MM.1S (cell line): ENCODE data around the gene STON2.

Source experiments
- DNase-seq: peaks from one replicate; pipeline ENCODE4 v3.0.0-alpha.2; 2015
- H2AFZ ChIP-seq: fragments of 300-600 bp; sonication (generic); 2 replicates; pipeline ENCODE4 v1.6.0; 2016; ENCODE audit warnings: antibody characterized with exemption, low read length
- H3F3A ChIP-seq: fragments of 300-600 bp; sonication (generic); 2 replicates; pipeline ENCODE4 v1.6.1; 2016; ENCODE audit warnings: mild to moderate bottlenecking, antibody characterized with exemption, low read length, moderate library complexity, mixed read lengths; ENCODE audit not compliant: insufficient read depth
- H3K27ac ChIP-seq: fragments of 300-600 bp; sonication (generic); 2 replicates; pipeline ENCODE4 v1.5.1; 2016; ENCODE audit warnings: mild to moderate bottlenecking, low read length
- H3K27me3 ChIP-seq: fragments of 300-600 bp; sonication (generic); replicated peaks from 2 replicates; pipeline ENCODE4 v1.6.0; 2016; ENCODE audit warnings: low read length; ENCODE audit not compliant: insufficient read depth
- H3K36me3 ChIP-seq: fragments of 300-600 bp; sonication (generic); replicated peaks from 2 replicates; pipeline ENCODE4 v1.6.1; 2016; ENCODE audit warnings: mild to moderate bottlenecking, low read length, mixed read lengths; ENCODE audit not compliant: insufficient read depth
- H3K4me1 ChIP-seq: fragments of 300-600 bp; sonication (generic); 2 replicates; pipeline ENCODE4 v1.6.1; 2016; ENCODE audit warnings: low read length, mixed read lengths
- H3K4me2 ChIP-seq: fragments of 300-600 bp; sonication (generic); 2 replicates; pipeline ENCODE4 v1.6.0; 2016; ENCODE audit warnings: low read depth, low read length
- H3K4me3 ChIP-seq: fragments of 300-600 bp; sonication (generic); 2 replicates; pipeline ENCODE4 v1.5.1; 2016; ENCODE audit warnings: low read length, mixed read lengths
- H3K79me2 ChIP-seq: fragments of 300-600 bp; sonication (generic); 2 replicates; pipeline ENCODE4 v1.6.1; 2016; ENCODE audit warnings: mixed run types, low read length, mixed read lengths
- H3K9ac ChIP-seq: fragments of 300-600 bp; sonication (generic); 2 replicates; pipeline ENCODE4 v1.6.1; 2016; ENCODE audit warnings: low read length, mixed read lengths
- H3K9me2 ChIP-seq: fragments of 300-600 bp; sonication (generic); replicated peaks from 2 replicates; pipeline ENCODE4 v1.6.1; 2016; ENCODE audit warnings: mild to moderate bottlenecking, low read length, mixed read lengths; ENCODE audit not compliant: insufficient read depth
- H3K9me3 ChIP-seq: fragments of 300-600 bp; sonication (generic); replicated peaks from 2 replicates; pipeline ENCODE4 v1.6.1; 2016; ENCODE audit warnings: mild to moderate bottlenecking, low read length, mixed read lengths; ENCODE audit not compliant: insufficient read depth
- H4K20me1 ChIP-seq: fragments of 300-600 bp; sonication (generic); 2 replicates; pipeline ENCODE4 v1.6.1; 2016; ENCODE audit warnings: mild to moderate bottlenecking, low read length, moderate library complexity, mixed read lengths; ENCODE audit not compliant: insufficient read depth
- CTCF ChIP-seq: fragments of 300-600 bp; sonication (generic); IDR thresholded peaks from 2 replicates; pipeline ENCODE4 v1.5.1; 2016; ENCODE audit warnings: antibody characterized with exemption, low read length, mixed read lengths
- EZH2 ChIP-seq: fragments of 300-600 bp; sonication (generic); optimal IDR thresholded peaks from 2 replicates; pipeline ENCODE3; 2017; ENCODE audit warnings: low read depth, mild to moderate bottlenecking, antibody characterized with exemption, low read length, mixed read lengths
- EZH2phosphoT487 ChIP-seq: fragments of 300-600 bp; sonication (generic); IDR thresholded peaks from 2 replicates; pipeline ENCODE4 v1.6.1; 2018; ENCODE audit warnings: antibody characterized with exemption, low read length

Gene STON2

DNA sequence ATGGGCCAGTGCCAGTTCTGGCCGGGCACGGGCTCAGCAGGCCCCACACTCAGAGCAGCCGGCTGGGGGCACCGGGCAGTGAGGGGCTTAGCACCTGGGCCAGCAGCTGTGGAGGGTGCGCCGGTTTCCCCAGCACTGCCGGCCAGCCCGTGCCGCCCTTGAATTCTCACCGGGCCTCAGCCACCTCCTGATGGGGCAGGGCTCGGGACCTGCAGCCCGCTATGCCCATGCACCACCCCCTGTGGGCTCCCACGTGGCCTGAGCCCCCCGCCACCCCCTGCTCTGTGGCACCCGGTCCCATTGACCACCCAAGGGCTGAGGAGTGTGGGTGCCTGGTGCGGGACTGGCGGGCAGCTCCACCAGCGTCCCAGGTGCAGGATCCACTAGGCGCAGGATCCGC, 164.0 kb downstream of the STON2 start:
- no peak for DNase-seq
- Histone ChIP-seq H3K9me2 (no peaks in the 10 kb centered on the region), H3K27me3 (no peaks in the 10 kb centered on the region), H3K4me2 (no peak overlapping the region), H3F3A (no peaks in the 10 kb centered on the region), H3K36me3 (no peaks in the 10 kb centered on the region), H2AFZ (no peak overlapping the region), H3K27ac (no peak overlapping the region), H3K4me1 (no peaks in the 10 kb centered on the region), H3K9me3 (no peaks in the 10 kb centered on the region), H3K4me3 (no peak overlapping the region), H3K79me2 (no peaks in the 10 kb centered on the region), H4K20me1 (no peaks in the 10 kb centered on the region), H3K9ac (no peak overlapping the region)
- TF ChIP-seq CTCF = no peak
- no peak for TF ChIP-seq EZH2phosphoT487
- no peak for TF ChIP-seq EZH2

GRCh38 chr14:81235096-81235495, 165.0 kb downstream of the STON2 start:
- H3K36me3 ChIP-seq = no peaks in the 10 kb centered on the region

GRCh38 chr14:81234278-81234677, 165.8 kb downstream of the STON2 start:
- DNase-seq = no peak

More at GRCh38 chr14:81235096-81235495, 165.0 kb downstream of the STON2 start:
- Histone ChIP-seq H3F3A (no peaks in the 10 kb centered on the region), H3K9ac (no peak overlapping the region), H3K27me3 (no peaks in the 10 kb centered on the region), H3K4me3 (no peak overlapping the region), H3K4me2 (no peak overlapping the region), H3K4me1 (no peaks in the 10 kb centered on the region), H3K27ac (no peak overlapping the region), H3K9me3 (no peaks in the 10 kb centered on the region), H3K79me2 (no peaks in the 10 kb centered on the region), H4K20me1 (no peaks in the 10 kb centered on the region), H3K9me2 (no peaks in the 10 kb centered on the region), H2AFZ (no peak overlapping the region)
- DNase-seq = no peak
- TF ChIP-seq EZH2 (no peak), EZH2phosphoT487 (no peak), CTCF (no peak)

More at GRCh38 chr14:81234278-81234677, 165.8 kb downstream of the STON2 start:
- Histone ChIP-seq H3K9ac (no peak overlapping the region), H3K4me1 (no peaks in the 10 kb centered on the region), H3K9me2 (no peaks in the 10 kb centered on the region), H3K27ac (no peak overlapping the region), H3K4me3 (no peak overlapping the region), H2AFZ (no peak overlapping the region), H4K20me1 (no peaks in the 10 kb centered on the region), H3K27me3 (no peaks in the 10 kb centered on the region), H3K9me3 (no peaks in the 10 kb centered on the region), H3K4me2 (no peak overlapping the region), H3K36me3 (no peaks in the 10 kb centered on the region), H3F3A (no peaks in the 10 kb centered on the region), H3K79me2 (no peaks in the 10 kb centered on the region)
- TF ChIP-seq CTCF = no peak
- no peak for TF ChIP-seq EZH2
- no peak for TF ChIP-seq EZH2phosphoT487
